Neuronal stem cell (in vitro differentiated cells): Measurements from ENCODE around the gene TOP3B.

Experiments
- DNase-seq: peaks from one replicate; pipeline ENCODE4 v3.0.0-alpha.2; 2013; ENCODE audit warnings: low spot score
- H2AFZ ChIP-seq: one replicate; pipeline ENCODE4 v1.6.1; 2013; ENCODE audit warnings: mild to moderate bottlenecking, low read length, inconsistent platforms
- H2AK5ac ChIP-seq: 2 replicates; pipeline ENCODE4 v1.6.1; 2013; ENCODE audit warnings: low read depth, mild to moderate bottlenecking, inconsistent platforms, low read length, moderate library complexity, mixed read lengths
- H2BK120ac ChIP-seq: 2 replicates; pipeline ENCODE4 v1.6.1; 2013; ENCODE audit warnings: low read depth, mild to moderate bottlenecking, inconsistent platforms, low read length, moderate library complexity, mixed read lengths
- H2BK12ac ChIP-seq: one replicate; pipeline ENCODE4 v1.6.1; 2013; ENCODE audit warnings: low read length, inconsistent platforms
- H2BK15ac ChIP-seq: 2 replicates; pipeline ENCODE4 v1.6.1; 2013; ENCODE audit warnings: mild to moderate bottlenecking, low read length, inconsistent platforms, mixed read lengths
- H2BK5ac ChIP-seq: one replicate; pipeline ENCODE4 v1.6.1; 2013; ENCODE audit warnings: inconsistent platforms, mild to moderate bottlenecking, low read length, moderate library complexity
- H3K14ac ChIP-seq: one replicate; pipeline ENCODE4 v1.6.1; 2013; ENCODE audit warnings: low read length, inconsistent platforms
- H3K18ac ChIP-seq: 2 replicates; pipeline ENCODE4 v1.6.1; 2013; ENCODE audit warnings: low read length, inconsistent platforms
- H3K23ac ChIP-seq: 2 replicates; pipeline ENCODE4 v1.6.1; 2013; ENCODE audit warnings: low read depth, mild to moderate bottlenecking, mixed read lengths, low read length, inconsistent platforms; ENCODE audit not compliant: poor library complexity
- H3K27ac ChIP-seq: replicated peaks from 3 replicates; pipeline ENCODE4 v1.5.1; 2013; ENCODE audit warnings: low read length, inconsistent platforms
- H3K27me3 ChIP-seq, 3 experiments: 2 replicates each; pipeline ENCODE4 v1.6.1; 2013; ENCODE audit warnings: low read length in 3 of 3, mild to moderate bottlenecking in 2 of 3, inconsistent platforms in 1 of 3, low read depth in 1 of 3, mixed read lengths in 1 of 3, moderate library complexity in 1 of 3; ENCODE audit not compliant: control insufficient read depth in 3 of 3, insufficient read depth in 3 of 3
- H3K36me3 ChIP-seq, 2 donors: replicated peaks in 1 of 2; 2 replicates each; pipeline ENCODE4 v1.6.1; 2013; ENCODE audit warnings: low read length in 2 of 2; ENCODE audit not compliant: control insufficient read depth in 2 of 2, insufficient read depth in 2 of 2
- H3K4ac ChIP-seq: 2 replicates; pipeline ENCODE4 v1.6.1; 2013; ENCODE audit warnings: inconsistent platforms, mild to moderate bottlenecking, low read length, moderate library complexity
- H3K4me1 ChIP-seq, 2 donors: 1 replicate in 1 of 2; 2 replicates in 1 of 2; pipeline ENCODE4 v1.6.1; 2013; ENCODE audit warnings: low read length in 2 of 2, low read depth in 1 of 2; ENCODE audit not compliant: control insufficient read depth in 2 of 2, insufficient read depth in 1 of 2
- H3K4me2 ChIP-seq: one replicate; pipeline ENCODE4 v1.6.1; 2013; ENCODE audit warnings: mild to moderate bottlenecking, low read length, inconsistent platforms; ENCODE audit not compliant: insufficient read depth, poor library complexity, severe bottlenecking
- H3K4me3 ChIP-seq, 2 donors: 2 replicates each; pipeline ENCODE4 v1.5.1; 2013; ENCODE audit warnings: low read length in 2 of 2, mild to moderate bottlenecking in 2 of 2, inconsistent platforms in 1 of 2, moderate library complexity in 1 of 2
- H3K79me1 ChIP-seq: one replicate; pipeline ENCODE4 v1.6.1; 2013; ENCODE audit warnings: low read depth, mild to moderate bottlenecking, inconsistent platforms, low read length, moderate library complexity
- H3K9ac ChIP-seq: one replicate; pipeline ENCODE4 v1.6.1; 2013; ENCODE audit warnings: mild to moderate bottlenecking, low read depth, low read length, inconsistent platforms; ENCODE audit not compliant: poor library complexity
- H3K9me3 ChIP-seq, 2 donors: replicated peaks in 1 of 2; 2 replicates each; pipeline versions ENCODE3 to v1.6.1; 2013; ENCODE audit warnings: low read length in 2 of 2, mild to moderate bottlenecking in 2 of 2, inconsistent platforms in 1 of 2, low read depth in 1 of 2, mixed read lengths in 1 of 2, moderate library complexity in 1 of 2; ENCODE audit not compliant: control insufficient read depth in 2 of 2, insufficient read depth in 1 of 2
- H4K8ac ChIP-seq: one replicate; pipeline ENCODE4 v1.6.1; 2013; ENCODE audit warnings: low read depth, mild to moderate bottlenecking, inconsistent platforms, low read length, moderate library complexity
- H4K91ac ChIP-seq: one replicate; pipeline ENCODE4 v1.6.1; 2013; ENCODE audit warnings: low read length, low read depth, mild to moderate bottlenecking, inconsistent platforms; ENCODE audit not compliant: poor library complexity
- WGBS, 2 donors: extraction: QIAGEN DNeasy Blood & Tissue Kit; methylation state at CpG; one replicate each; pipeline ENCODE4 v1.1.7; 2013; ENCODE audit warnings: missing lambda C conversion rate in 2 of 2, mixed read lengths in 1 of 2; ENCODE audit not compliant: insufficient read length in 2 of 2, insufficient replicate concordance in 1 of 2; ENCODE audit errors: extremely low coverage in 2 of 2; 5-methylcytosine and 5-hydroxymethylcytosine counted together

TOP3B gene

GRCh38 chr22:22027955-22028354 lies 45.4 kb upstream of the TOP3B start:
- DNase-seq = no peak
- Histone ChIP-seq H3K9ac (no peak overlapping the region), H3K23ac (no peak overlapping the region), H3K18ac (no peak overlapping the region), H3K4ac (no peak overlapping the region), H2BK12ac (no peak overlapping the region), H2BK15ac (no peak overlapping the region), H3K4me1 (peaks cover 2 to 5% of the 10 kb centered on the region in 2 donors), H2BK120ac (no peak overlapping the region), H4K8ac (no peak overlapping the region), H2AK5ac (no peak overlapping the region), H2BK5ac (no peak overlapping the region), H2AFZ (no peak overlapping the region), H3K27ac (no peak overlapping the region), H4K91ac (no peak overlapping the region), H3K79me1 (no peaks in the 10 kb centered on the region), H3K14ac (no peak overlapping the region), H3K4me2 (no peak overlapping the region), H3K27me3 (peaks cover 0 to 19% (median 4%) of the 10 kb centered on the region in 3 experiments), H3K4me3 (no peak overlapping the region), H3K9me3 (no peaks in the 10 kb centered on the region), H3K36me3 (no peaks in the 10 kb centered on the region)
- no CpG with 5 or more reads among the region's 3 CpGs for WGBS, 2 donors

GRCh38 chr22:22026157-22026831 lies 43.7 kb upstream of the TOP3B start:
- no peak overlapping the region for H3K14ac ChIP-seq
- H3K36me3 ChIP-seq = no peaks in the 10 kb centered on the region
- no peak overlapping the region for H3K27ac ChIP-seq
- H3K9ac ChIP-seq = no peak overlapping the region
- no peaks in the 10 kb centered on the region for H3K79me1 ChIP-seq
- H4K91ac ChIP-seq = no peak overlapping the region
- H2AK5ac ChIP-seq = no peak overlapping the region
- H3K9me3 ChIP-seq = no peaks in the 10 kb centered on the region
- H3K18ac ChIP-seq = no peak overlapping the region
- no peak overlapping the region for H3K4me2 ChIP-seq
- no CpG with 5 or more reads among the region's 13 CpGs for WGBS, 2 donors
- H4K8ac ChIP-seq = no peak overlapping the region
- H3K23ac ChIP-seq = peak overlapping the region; percentile 83
- no peak overlapping the region for H3K4me3 ChIP-seq
- no peak overlapping the region for H2BK120ac ChIP-seq
- peak overlapping the region; percentile 37 for H2BK15ac ChIP-seq
- H3K4me1 ChIP-seq = peaks cover 2 to 10% of the 10 kb centered on the region in 2 donors
- H3K4ac ChIP-seq = no peak overlapping the region
- H2AFZ ChIP-seq = peak overlapping the region; percentile 66
- no peak overlapping the region for H2BK12ac ChIP-seq
- H3K27me3 ChIP-seq = peaks cover 0 to 9% (median 9%) of the 10 kb centered on the region in 3 experiments
- DNase-seq = no peak
- no peak overlapping the region for H2BK5ac ChIP-seq

- H3K79me1 ChIP-seq = no peaks in the 10 kb centered on the region
- no peak overlapping the region for H2BK12ac ChIP-seq
- no peak overlapping the region for H2BK5ac ChIP-seq
- H2BK15ac ChIP-seq = no peak overlapping the region
- H3K4me3 ChIP-seq = no peak overlapping the region
- peaks cover 0 to 9% (median 2%) of the 10 kb centered on the region in 3 experiments for H3K27me3 ChIP-seq
- H3K36me3 ChIP-seq = no peaks in the 10 kb centered on the region
- peaks cover 0 to 5% of the 10 kb centered on the region in 2 donors for H3K4me1 ChIP-seq
- WGBS, 2 donors = no CpG with 5 or more reads among the region's 7 CpGs
- no peak overlapping the region for H3K27ac ChIP-seq
- no peak overlapping the region for H3K14ac ChIP-seq
- no peaks in the 10 kb centered on the region for H3K9me3 ChIP-seq
- peak overlapping the region; percentile 66 for H2AFZ ChIP-seq
- no peak overlapping the region for H4K91ac ChIP-seq
- no peak overlapping the region for H2AK5ac ChIP-seq
- H3K23ac ChIP-seq = no peak overlapping the region
- H4K8ac ChIP-seq = no peak overlapping the region
- H2BK120ac ChIP-seq = no peak overlapping the region
- H3K4ac ChIP-seq = no peak overlapping the region
- peak overlapping the region; percentile 27 for H3K9ac ChIP-seq
- H3K4me2 ChIP-seq = no peak overlapping the region
- no peak for DNase-seq
- H3K18ac ChIP-seq = peak overlapping the region; percentile 19
These were observed 43.0 kb upstream of the TOP3B start for GRCh38 chr22:22025320-22026156.

GRCh38 chr22:22024440-22024839 lies 41.9 kb upstream of the TOP3B start:
- Histone ChIP-seq H2BK120ac (no peak overlapping the region), H2BK5ac (no peak overlapping the region), H2AK5ac (no peak overlapping the region), H3K14ac (no peak overlapping the region), H2BK15ac (no peak overlapping the region), H3K9me3 (no peaks in the 10 kb centered on the region), H3K4ac (no peak overlapping the region), H3K27me3 (peaks cover 0 to 9% (median 2%) of the 10 kb centered on the region in 3 experiments), H3K4me2 (no peak overlapping the region), H3K36me3 (no peaks in the 10 kb centered on the region), H3K4me3 (no peak overlapping the region), H4K91ac (no peak overlapping the region), H3K4me1 (peaks cover 0 to 5% of the 10 kb centered on the region in 2 donors), H2AFZ (no peak overlapping the region), H3K27ac (no peak overlapping the region), H3K9ac (no peak overlapping the region), H2BK12ac (no peak overlapping the region), H4K8ac (no peak overlapping the region), H3K18ac (no peak overlapping the region), H3K23ac (no peak overlapping the region), H3K79me1 (no peaks in the 10 kb centered on the region)
- no peak for DNase-seq
- no CpG with 5 or more reads among the region's 10 CpGs for WGBS, 2 donors
